ENCODE data around the gene LYPLA2.
"Not testable (repeated sequence)": the region's sequence is repeated elsewhere in the genome, so short reads cannot be mapped to it uniquely, and the experiment has no call there.

LYPLA2 gene

DNA sequence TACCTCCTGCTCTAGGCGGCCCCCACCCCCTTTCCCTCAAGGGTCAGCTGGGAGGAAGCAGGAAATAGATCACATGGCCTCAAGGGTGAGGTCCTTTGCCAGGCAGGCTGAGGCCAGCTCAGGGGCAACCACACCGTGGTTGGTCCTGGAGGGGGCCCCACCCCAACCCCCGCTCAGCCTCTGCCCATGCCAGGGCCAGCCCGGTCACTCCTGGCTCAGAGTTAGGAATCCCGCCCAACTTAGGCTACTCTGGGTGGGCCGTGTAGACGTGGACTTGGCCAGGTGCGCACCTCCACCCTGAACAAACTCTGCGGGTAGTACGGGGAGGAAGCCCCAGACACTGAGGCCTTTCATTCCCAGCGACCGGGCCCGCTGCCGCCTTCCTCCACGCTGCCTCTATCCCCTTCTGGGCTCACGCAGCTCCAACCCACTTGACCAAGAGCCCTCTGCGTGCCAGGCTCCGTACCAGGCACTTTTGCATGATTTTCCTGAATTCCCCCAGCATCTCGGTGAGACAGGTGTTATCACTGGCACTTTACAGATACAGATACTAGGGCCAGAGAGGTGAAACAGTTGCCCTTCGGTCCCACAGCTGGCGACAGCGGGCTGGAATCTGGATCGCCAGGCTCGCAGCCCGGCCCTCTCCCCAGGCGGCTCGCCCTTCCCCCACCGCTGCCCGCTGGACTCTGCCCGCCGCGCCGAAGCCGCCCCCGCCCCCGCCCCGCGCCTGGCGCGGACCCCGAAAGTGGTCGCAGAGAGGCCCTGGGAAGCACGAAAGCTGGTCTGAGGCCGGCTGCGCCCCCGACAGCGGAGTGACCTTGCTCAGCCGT lies 8.8 kb downstream of the LYPLA2 start:
- DNase-seq (ENCODE audit: low read depth in 1 of 2, low spot score in 1 of 2): no peak

DNA sequence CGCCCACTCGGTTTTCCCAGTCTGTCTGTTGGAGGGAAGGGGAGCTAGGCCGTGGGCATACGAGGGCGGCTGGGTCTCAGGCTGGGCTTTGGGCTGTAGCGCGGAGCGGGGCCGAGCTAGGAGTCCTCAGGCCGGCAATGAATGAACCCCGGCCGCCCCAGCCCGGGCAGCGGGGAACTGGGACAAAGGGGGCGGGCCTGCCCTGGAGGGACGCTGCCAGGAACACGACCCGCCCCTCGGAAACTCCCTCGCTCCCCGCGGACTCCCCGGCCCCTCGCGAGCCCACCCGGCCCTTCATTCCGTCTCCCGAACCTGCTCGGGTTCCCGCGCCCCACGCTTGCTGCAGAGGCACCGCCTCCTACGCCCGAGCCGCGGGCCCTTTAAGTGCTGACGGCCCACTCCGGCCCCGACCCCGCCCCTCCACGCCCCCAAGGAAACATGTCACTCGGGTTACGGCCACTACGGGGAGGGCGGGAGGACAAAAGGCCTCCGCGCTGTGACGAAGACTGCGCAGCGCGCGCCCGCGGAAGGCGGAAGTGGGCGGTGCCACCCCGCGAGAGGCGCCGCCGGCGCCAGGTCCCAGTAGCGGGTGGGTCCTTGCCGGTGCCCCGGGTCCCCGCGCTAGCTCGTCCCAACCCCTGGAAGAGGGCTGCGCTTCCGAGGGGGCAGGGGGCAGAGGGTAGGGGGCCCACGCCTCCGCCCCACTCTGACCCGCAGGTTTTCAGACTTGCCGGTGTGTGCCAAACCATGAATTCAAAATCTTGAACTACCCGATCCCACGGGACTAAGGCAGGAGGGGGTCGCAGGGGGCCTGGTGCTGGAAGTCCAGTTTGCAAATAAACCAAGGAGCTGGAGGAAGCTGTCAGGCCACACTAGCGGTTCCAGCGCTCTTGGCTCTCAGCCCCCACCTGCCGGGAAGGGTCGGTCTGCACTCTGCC lies 9.7 kb downstream of the LYPLA2 start, which contains the start of gene GALE:
Gene GALE (minus strand): TSS at position 355 of the 938 bp plus-strand sequence. CDS start 1,747 bp downstream, outside the sequence.
- DNase-seq (ENCODE audit: low read depth in 1 of 2, low spot score in 1 of 2): peak; percentile 95 to 96

DNA sequence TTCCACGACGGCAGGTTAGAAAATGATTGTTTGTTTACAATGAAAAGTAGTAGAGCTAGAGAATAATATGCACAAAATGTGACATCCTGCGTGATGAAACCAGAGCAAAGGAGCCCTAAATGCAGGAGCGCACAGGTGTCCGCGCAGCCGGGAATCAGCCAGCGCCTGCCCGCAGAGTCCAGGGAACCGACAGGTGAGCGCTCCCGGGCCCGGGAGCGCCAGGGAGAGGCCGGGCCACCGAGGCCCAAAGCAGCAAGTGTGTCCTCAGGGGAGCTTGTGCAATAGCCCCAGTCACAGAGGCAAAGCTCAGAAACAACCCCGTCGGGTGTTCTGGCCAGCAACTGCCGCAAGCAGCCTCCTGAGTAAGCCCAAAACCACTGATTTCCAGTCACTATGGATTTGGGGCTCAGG lies 10.4 kb downstream of the LYPLA2 start:
- no peak for DNase-seq (ENCODE audit: low read depth in 1 of 2, low spot score in 1 of 2)

DNA sequence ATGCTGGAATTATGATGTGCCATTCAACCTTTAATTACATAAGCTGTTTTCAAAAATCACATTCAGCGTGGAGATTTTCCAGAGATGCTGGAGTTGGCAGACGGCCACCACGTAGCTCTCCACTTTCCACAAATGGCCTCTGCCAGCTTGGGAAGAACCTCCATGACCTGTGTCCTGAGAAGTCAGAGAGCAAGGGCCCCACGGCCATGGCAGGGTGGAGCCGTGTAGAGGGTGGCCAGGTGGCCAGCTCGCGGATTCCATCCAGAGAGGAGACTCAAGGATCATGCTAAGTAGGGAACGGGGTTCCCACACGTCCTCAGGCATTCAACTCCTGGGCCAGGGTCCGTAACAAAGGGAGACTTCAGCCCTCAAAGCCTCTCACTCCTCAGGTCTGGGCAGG lies 10.9 kb downstream of the LYPLA2 start:
- DNase-seq (ENCODE audit: low read depth in 1 of 2, low spot score in 1 of 2): no peak

DNA sequence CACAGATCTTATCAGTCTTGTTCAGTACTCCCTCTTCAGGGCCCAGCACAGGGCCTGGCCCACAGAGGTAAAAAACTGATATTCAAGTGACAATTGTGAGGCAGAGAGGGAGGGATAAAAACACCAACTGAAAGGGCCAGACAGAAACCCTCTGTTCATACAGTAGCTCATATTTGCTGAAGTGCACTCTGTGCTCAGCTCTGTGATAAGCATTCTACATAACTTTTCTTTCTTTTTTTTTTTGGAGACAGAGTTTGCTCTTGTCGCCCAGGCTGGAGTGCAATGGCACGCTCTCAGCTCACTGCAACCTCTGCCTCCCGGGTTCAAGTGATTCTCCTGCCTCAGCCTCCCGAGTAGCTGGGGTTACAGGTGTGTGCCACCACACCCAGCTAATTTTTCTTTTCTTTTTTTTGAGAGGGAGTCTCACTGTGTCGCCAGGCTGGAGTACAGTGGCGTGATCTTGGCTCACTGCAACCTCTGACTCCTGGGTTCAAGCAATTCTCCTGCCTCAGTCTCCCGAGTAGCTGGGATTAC lies 11.9 kb downstream of the LYPLA2 start:
- not testable (repeated sequence) for DNase-seq (ENCODE audit: low read depth in 1 of 2, low spot score in 1 of 2)

DNA sequence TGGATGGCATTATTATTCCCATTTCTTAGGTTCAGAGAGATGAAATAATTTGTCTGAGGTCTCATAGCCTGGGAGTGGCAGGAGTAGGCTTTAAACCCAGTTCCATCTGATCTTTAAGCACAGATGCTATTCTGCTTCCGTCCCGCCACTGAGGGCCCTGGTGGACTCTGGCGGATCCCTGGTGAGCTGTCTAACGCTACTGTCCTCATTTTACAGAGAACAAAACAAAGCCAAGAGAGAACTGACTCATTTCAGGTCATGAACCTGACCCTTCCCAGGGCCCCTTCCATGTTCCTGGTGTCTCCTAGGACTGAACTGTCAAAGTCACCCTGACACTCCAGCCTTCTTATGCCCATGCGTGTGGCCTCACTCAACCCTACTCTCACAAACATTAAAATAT lies 12.7 kb downstream of the LYPLA2 start:
- no peak for DNase-seq (ENCODE audit: low read depth in 1 of 2, low spot score in 1 of 2)

DNA sequence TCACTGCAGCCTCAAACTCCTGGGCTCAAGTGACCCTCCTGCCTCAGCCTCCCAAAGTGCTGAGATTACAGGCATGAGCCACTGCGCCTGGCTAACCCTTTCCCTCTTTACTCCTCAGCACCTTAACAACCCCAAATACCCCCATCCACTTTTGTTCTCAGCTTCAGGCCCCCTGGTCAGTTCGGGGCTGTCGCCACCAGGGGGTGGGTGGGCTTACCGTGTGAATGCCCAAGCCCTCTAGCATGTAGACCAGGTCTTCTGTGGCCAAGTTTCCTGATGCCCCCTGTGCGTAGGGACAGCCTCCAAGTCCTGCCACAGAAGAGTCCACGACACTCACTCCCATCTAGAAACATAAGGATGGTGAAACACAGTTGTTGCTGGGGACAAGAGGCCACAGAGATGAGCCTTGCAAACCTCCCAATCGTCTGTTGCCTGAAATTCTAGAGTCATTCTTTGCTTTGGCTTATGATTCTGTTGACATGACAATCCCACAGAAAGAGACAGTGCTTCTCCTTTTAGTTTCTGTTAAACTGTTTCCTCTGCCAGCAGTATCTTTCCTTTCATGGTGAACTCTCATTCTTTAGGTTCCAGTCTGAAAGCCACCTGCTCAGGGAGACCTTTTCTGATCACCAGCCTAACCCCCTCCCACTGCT lies 13.4 kb downstream of the LYPLA2 start:
- DNase-seq (ENCODE audit: low read depth in 1 of 2, low spot score in 1 of 2): no peak

DNA sequence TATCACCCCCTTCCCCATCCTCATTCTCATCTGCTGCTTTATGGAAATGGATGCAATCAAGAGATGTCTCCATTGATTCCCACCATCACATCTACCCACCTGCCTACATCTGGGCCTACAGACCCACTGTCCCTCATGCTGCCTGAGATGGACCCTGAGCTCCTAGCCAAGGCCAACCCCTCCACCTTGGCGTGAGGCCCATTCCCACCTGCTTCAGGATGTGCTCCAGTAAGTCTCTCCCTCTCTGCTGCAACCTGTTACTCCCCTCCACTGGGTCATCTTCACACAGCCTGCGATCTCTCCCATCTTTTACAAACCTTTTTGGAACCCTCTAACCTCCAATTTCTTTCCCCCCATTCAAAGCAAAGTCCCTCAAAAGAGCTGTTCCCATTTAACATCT lies 14.1 kb downstream of the LYPLA2 start:
- no peak for DNase-seq (ENCODE audit: low read depth in 1 of 2, low spot score in 1 of 2)

DNA sequence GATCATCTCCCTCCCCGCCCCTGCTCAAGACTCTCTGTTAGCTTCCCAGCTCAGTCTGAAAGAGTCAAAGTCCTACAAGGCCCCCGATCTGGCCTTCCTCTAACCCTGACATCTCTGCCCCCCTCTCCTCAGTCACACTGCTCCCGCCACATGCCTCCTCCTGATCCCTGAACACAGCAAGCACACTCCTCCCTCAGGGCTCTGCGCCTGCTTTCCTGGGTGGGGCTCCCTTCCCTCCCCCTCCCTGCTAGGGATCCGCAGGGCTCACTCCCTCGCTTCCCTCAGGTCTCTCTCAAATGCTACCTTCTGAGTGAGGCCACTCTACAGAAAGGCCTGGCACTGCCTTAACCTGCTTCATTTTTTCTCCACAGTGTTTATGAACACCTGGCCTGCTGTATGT lies 15.3 kb downstream of the LYPLA2 start:
- DNase-seq (ENCODE audit: low read depth in 1 of 2, low spot score in 1 of 2): no peak

DNA sequence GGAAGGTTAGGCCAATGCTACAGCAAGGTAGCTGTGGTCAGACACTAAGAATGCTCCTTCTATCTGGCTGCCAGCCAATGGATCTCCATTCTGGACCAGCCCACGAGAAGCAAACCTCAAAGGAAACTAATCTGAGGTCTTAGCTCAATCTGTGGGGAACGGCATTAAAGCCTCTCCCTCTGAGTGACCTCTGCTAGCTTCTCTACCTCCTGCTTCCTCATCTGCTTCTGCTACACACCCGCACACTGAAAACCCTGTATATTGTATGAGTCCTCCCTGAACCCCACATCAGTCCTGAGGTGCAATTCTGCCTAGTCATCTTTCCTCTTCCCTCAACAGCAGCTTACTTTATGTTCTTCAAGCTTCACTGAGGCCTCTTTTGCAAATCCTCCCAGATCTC lies 16.5 kb downstream of the LYPLA2 start:
- no peak for DNase-seq (ENCODE audit: low read depth in 1 of 2, low spot score in 1 of 2)

DNA sequence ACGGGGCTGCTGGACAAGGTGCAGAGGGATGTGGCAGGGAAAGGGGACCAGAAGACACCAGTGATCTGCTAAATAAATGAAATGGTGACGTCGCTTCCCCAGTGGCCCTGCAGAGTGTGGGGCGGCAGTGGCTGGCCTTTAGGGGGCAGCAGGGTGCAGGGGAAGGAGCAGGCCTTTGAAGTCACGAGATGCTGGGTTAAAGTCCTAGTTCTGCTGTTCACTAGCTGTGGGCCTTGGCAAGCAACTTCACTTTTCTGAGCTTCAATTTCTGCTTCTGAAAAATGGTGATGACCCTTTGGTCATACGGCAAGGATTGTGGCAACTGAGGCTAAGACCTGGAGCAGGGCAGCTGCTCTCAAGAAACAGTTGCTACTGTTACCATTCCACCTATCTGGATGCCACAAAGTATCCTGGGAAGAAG lies 18.8 kb downstream of the LYPLA2 start:
- peak; percentile 61 to 73 for DNase-seq (ENCODE audit: low read depth in 1 of 2, low spot score in 1 of 2)

DNA sequence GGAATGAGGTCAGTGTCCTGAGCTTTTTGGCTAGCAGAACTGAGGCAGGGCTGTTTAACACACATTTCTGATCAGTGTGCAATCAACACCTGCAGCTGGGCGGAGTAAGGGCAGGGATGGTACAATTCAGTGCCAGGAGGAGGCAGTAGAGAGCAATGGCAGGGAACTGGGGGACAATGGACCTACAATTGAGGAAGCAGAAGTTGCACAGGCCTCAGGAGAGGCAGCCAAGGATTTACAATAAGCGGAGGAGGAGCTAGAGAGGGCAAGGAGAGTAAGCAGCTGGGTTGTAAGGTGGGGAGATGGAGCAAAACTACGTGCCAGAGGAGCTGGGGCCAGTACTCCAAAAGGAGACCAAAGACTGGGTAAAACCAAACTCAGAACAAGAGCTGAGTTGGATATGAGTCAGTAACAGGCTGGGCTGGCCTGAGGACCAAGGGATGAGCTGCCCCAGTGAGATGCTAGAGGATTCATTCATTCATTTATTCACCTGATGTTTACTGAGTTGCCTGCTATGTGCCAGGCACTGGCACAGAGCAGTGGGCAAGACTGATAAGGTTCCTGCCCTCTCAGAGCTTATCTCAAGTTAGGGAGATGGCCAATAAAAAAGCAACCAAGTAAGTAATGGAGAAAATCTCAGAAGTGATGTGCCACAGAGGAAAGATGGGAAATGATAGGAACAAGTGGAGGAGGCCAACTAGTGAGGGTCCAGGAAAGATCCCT lies 20.0 kb downstream of the LYPLA2 start:
- DNase-seq (ENCODE audit: low read depth in 1 of 2, low spot score in 1 of 2): peak in 1 of 2 donors; percentile 45

DNA sequence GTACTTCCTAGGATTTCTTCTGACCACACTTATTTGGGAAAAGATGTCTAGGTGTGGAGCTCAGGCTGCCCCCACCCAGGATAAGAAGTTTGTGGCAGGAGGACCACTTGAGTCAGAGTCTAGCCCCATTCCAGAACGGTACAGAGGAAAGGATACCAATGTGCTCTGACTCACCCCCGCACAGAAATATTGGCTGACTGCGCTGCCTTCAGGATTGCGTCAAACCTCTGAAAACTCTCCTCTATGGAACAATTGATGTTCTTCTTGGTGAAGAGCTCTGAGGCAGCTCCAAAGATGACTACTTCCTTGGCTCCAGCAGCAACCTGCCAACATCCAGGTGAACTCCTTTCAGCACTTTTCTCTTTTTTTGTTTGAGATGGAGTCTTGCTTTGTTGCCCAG lies 23.1 kb downstream of the LYPLA2 start:
- no peak for DNase-seq (ENCODE audit: low read depth in 1 of 2, low spot score in 1 of 2)

DNA sequence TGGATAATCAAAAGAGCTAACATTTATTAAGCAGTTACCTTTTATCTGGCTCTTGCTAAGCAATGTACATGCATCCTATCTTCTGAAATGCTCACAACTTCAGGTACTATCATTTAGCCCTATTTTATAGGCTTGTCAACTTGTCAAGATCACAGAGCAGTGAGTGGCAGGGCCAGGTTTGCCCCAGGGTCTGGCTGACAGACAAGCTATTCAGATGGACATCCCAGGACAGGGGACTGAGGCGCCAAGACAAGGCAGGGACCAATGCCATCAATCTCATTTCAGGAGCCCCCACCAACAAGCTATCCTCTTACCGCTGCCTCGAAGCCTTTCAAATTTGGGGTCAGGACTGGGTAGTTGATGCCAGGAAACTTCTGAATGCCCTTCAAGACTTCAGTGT lies 25.4 kb downstream of the LYPLA2 start:
- no peak for DNase-seq (ENCODE audit: low read depth in 1 of 2, low spot score in 1 of 2)

DNA sequence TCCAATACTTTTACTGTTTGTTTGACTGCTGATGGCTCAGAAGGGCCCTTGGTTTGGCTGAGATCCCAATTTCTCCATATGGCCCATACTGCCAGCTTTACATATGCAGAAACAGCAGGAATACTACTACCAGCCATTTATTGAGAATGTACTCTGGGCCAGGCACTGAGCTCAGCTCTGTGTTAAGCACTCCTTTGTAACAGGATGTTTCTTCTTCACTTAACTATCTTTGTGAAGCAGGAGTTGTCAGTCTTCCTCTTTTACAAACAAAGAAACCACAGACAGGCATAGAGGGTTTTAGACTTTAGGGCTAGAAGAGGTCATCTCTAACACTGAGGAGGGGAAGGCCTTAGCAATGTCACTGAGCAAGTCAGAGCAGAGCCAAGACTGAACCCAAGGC lies 26.0 kb downstream of the LYPLA2 start:
- DNase-seq (ENCODE audit: low read depth in 1 of 2, low spot score in 1 of 2): no peak

DNA sequence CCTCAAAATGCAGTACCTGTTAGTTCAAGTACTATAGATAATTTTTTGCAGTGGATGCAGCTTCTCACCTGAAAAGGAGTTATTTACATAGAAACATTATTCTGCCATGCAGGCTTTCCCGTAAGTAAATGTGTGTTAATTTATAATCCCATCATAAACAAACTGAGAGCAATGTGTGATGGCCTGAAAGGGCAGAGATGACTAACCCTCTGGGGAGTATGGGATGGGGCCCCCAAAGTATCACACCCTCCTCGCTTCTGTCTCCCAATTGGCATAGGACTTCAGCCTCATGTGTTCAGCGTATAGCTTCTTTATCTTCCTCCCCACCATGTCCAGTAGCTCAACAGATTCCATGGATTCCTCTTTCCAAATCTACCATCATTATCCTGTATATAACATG lies 26.7 kb downstream of the LYPLA2 start:
- DNase-seq (ENCODE audit: low read depth in 1 of 2, low spot score in 1 of 2): no peak

DNA sequence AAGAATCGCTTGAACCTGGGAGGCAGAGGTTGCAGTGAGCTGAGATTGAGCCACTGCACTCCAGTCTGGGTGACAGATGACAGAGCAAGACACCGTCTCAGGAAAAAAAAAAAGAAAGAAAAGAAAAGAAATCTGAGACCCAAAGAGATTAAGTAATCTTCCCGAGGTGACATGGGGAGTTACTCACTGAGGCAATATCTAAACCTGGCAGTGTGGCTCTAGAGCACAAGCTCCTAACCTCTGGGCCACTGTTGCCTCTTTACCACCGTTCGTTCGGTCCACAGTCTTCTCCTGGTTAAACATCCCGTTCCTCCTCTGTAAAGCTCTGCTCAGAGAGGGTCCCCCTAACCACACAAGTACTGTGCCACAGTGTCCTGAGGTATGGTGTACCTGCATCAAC lies 32.8 kb downstream of the LYPLA2 start:
- DNase-seq (ENCODE audit: low read depth in 1 of 2, low spot score in 1 of 2): no peak

DNA sequence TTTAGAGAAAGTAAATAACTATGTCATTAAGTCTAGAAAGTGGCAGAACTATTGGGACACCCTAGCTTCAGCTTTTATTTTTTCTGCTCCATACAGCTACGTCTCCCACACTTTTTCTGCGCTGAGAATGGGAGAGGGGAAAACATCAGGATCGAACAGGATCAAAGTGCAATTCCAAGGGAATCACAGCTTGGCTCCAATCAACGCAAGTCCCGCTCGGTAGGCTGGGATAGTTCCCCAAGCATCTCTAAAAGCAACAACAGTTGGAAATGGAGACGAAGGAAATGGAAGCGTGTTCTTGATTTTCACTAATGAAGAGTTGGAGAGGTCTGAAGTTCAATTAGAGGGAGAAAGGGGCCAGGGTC lies 33.7 kb downstream of the LYPLA2 start:
- no peak for DNase-seq (ENCODE audit: low read depth in 1 of 2, low spot score in 1 of 2)

DNA sequence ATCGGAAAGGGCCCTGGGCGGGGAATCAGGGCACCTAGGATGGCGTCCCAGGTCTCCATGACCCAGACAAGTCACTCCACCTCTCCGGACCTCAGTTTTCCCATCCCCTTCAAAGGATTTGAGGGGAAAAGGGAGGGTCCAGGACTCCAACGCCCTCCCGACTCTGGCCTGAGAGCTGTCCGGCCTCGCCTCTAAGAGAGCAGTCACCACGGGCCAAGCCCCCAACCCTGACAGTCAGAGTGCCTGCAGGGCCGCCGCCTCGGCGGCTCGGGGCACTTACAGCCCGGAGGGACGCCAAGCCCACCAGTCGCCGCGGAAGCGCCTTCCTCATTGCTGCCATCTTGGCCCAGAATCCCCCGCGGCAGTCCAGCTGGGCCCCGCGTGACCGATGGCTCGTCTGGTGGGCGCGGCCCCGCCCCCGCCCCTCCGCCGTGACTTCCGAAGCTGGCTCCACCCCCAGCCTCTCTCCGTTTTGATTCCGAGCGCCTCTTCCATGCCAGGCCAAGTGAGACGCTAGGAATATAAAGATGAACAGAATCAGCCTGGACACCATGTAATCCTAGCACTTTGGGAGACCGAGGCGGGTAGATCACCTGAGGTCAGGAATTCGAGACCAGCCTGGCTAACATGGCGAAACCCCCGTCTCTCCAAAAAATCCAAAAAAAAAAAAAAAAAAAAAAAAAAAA lies 34.3 kb downstream of the LYPLA2 start, which contains the start of gene HMGCL:
Gene HMGCL (minus strand): TSS at position 354 of the 686 bp plus-strand sequence. CDS start 14 bp downstream, at position 340.
- DNase-seq (ENCODE audit: low read depth in 1 of 2, low spot score in 1 of 2): peak; percentile 75 to 82

All from activated CD4-positive, alpha-beta T cell treated with anti-CD3 and anti-CD28 coated beads, Interleukin-2, amount 50 U/mL, for 24 hours (primary cell).